ENCODE results near the gene PLEKHN1. TPM values are rescaled to one million over a fixed set of nuclear protein-coding genes. Genes with fewer than 3 reads are reported as not detected.

Gene PLEKHN1
- polyA plus RNA-seq, 3 donors from 2014 or later: 0.14 to 2.2 (median 0.68) TPM

DNA sequence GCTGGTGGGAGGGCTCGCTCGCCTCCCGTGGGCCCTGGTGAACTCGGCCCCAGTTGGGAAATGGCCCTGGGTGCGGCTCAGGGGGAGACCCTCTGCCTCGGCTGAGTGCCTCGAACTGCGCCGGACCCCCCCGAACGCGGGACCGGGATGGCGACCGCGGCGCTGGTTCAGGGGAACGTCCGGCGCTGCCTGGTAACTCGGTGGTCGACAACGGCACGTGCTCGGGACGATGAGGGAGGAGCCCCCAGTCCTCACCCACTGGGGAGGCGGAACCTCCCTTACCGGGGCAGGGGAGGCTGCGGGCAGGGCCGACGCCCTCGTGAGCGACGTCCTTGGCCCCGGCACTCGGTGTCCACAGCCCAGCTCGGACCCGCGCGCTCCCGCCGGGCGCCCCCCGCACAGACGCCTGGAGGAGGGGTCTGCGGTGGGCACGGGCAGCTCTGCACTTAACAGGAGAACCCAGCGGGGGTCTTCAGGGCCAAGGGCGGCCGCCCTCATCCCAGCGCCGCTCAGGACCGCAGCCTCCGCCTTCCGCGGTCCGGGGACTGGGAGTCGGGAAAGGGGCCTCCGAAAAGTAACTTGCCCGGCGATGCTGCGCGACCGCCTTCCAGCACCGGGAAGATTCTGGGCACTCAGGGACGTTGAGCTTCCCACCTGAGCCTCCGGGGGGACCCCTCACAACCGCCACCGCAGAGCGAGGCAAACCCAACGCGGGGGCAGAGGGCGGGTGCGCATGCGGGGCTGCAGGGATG lies 31.9 kb downstream of the PLEKHN1 start:
- no peak for DNase-seq
- H3K27me3 Mint-ChIP-seq (ENCODE audit: low read depth in 3 of 3): peaks cover 14 to 27% (median 19%) of the 10 kb centered on the region in 3 donors
- peaks cover 0 to 2% (median 0%) of the 10 kb centered on the region in 6 donors for H3K9me3 Mint-ChIP-seq
- H3K27ac Mint-ChIP-seq: no peak overlapping the region
- H3K4me1 Mint-ChIP-seq: peaks cover 6 to 8% of the 10 kb centered on the region in 2 donors
- H3K4me3 Mint-ChIP-seq: peak overlapping the region in 1 of 5 donors; percentile 17
- no peaks in the 10 kb centered on the region for H3K36me3 Mint-ChIP-seq

GRCh38 chr1:998745-998994 lies 32.4 kb downstream of the PLEKHN1 start:
- Mint-ChIP-seq H3K27me3 (ENCODE audit: low read depth in 3 of 3) (peaks cover 14 to 30% (median 18%) of the 10 kb centered on the region in 3 donors), H3K27ac (no peak overlapping the region), H3K9me3 (peaks cover 0 to 2% (median 0%) of the 10 kb centered on the region in 6 donors), H3K36me3 (no peaks in the 10 kb centered on the region), H3K4me3 (peak overlapping the region in 2 of 5 donors; percentile 17 to 25), H3K4me1 (peaks cover 6 to 8% of the 10 kb centered on the region in 2 donors)
- DNase-seq: no peak

DNA sequence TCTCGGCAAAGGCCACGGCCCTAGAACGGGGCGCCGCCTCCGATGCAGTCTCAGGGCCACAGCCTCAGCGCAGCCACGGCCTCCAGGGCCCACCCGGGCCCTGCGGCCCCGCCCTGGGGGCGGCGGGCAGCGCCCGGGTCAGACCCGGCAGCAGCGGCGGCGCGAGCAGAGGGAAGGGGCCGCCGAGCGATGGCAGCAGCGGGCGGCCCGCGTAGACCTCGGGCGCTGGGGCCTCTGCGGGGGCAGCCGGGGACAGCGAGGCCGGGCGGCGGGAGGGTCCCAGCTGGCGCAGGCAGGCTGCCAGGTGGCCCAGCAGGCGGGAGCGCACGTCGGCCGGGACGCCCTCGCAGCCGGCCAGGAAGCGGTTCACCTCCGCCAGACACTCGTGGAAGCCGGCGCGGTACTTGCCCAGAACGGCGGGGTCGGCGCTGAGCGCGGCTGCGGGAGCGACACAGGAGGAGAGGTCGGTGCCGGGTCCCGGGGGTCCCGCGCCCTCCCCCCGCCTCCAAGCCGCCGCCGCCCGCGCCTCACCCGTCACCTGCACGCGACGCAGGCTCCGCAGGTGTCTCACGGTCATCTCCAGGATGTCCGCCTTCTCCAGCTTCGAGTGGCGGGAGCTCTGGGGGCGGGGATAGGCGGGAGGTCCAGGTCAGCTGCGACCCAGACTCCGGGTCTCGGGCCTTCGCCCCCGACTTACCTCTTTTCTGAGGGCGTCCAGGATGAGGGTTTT lies 32.9 kb downstream of the PLEKHN1 start:
- Mint-ChIP-seq H3K4me1 (peaks cover 6 to 8% of the 10 kb centered on the region in 2 donors), H3K27me3 (ENCODE audit: low read depth in 3 of 3) (peaks cover 14 to 30% (median 18%) of the 10 kb centered on the region in 3 donors), H3K9me3 (peaks cover 0 to 2% (median 0%) of the 10 kb centered on the region in 6 donors), H3K4me3 (peak overlapping the region in 4 of 5 donors; percentile 42 to 61 (median 45)), H3K36me3 (no peaks in the 10 kb centered on the region), H3K27ac (peak overlapping the region in 2 of 6 donors; percentile 32 to 36)
- peak; percentile 37 to 54 (median 52) for DNase-seq

DNA sequence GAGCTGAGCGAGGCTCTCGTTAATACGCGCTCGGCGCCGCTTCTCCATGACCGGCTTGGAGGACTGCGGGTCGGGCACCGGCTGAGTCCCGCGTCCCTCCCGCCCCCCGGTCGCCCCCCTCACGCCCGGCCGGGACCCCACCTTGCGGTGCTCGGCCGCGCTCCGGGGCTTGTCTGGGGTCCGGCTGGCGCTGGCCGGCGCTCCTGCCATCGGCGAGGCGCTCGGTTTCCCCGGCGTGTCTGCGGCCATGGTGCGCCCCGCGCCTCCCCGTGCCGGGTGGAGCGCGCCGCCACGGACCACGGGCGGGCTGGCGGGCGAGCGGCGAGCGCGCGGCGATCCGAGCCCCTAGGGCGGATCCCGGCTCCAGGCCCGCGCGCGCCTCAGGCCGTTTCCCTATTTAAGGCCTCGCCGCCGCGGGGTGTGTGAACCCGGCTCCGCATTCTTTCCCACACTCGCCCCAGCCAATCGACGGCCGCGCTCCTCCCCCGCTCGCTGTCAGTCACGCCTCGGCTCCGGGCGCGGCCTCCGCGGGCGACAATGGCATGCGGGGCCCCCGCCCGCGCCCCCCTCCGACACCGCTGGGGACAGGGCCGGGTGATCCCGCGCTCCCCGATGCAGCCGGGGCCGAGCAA lies 33.6 kb downstream of the PLEKHN1 start, which contains the start of gene HES4:
HES4 (minus strand) TSS at position 373 of the 632 bp plus-strand sequence; CDS start at position 249, 124 bp downstream.
- Mint-ChIP-seq H3K9me3 (peaks cover 0 to 2% (median 0%) of the 10 kb centered on the region in 6 donors), H3K27me3 (ENCODE audit: low read depth in 3 of 3) (peaks cover 15 to 28% (median 20%) of the 10 kb centered on the region in 3 donors), H3K27ac (peak within 1 kb of the TSS in 5 of 6 donors; percentile 89 to 94 (median 92))

GRCh38 chr1:1000357-1001056 lies 34.2 kb downstream of the PLEKHN1 start:
- H3K9me3 Mint-ChIP-seq: peaks cover 0 to 2% (median 0%) of the 10 kb centered on the region in 6 donors
- peaks cover 13 to 26% (median 20%) of the 10 kb centered on the region in 3 donors for H3K27me3 Mint-ChIP-seq (ENCODE audit: low read depth in 3 of 3)
- H3K4me3 Mint-ChIP-seq: peak overlapping the region; percentile 66 to 85 (median 77)
- peaks cover 0 to 4% (median 0%) of the 10 kb centered on the region in 3 donors for H3K36me3 Mint-ChIP-seq
- H3K27ac Mint-ChIP-seq: peak overlapping the region in 5 of 6 donors; percentile 89 to 94 (median 92)
- peaks cover 17 to 18% of the 10 kb centered on the region in 2 donors for H3K4me1 Mint-ChIP-seq
- DNase-seq: peak; percentile 75 to 77 (median 76)

More for the DNA sequence above, 33.6 kb downstream of the PLEKHN1 start, which contains the start of gene HES4:
- H3K4me3 Mint-ChIP-seq: peak within 1 kb of the TSS; percentile 66 to 85 (median 77)
- peak; percentile 52 to 71 (median 57) for DNase-seq
- peaks cover 11 to 13% of the 10 kb centered on the region in 2 donors for H3K4me1 Mint-ChIP-seq
- peaks cover 0 to 4% (median 0%) of the 10 kb centered on the region in 3 donors for H3K36me3 Mint-ChIP-seq

DNA sequence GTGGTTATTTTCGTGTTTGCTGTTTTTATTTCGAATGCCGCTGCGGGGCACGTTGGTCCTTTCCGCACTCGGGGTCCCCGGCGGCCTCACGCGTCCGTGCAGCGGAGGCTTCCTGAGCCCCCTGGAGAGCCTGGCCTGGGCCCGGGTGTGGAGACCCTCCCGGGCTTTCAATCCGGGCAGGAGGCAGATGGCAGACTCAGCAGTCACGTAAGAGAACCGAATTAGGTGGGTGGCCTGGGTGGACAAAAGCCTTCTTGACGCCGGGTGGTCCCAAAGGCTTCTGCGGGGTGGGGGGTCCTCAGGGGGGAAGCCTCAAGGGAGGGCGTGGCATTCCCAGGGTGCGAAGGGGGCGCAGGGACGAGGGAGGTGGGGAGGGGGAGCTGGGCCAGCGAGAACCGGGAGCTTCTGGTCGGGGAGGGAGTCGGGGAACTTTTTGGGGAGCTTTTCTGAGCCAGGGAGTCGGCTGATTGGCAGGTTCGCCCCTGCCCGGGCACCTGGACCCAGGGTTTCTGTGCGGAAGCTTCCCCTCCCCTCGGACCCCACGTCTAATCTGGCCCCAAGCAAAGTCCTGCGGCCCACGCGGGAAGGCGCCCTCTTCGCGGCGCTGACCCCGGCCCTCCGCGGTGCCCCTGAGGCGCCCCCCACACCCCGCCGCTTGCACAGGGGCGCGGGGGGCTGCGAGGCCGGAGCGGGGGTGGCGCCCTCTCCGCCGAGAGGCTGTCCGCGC lies 34.9 kb downstream of the PLEKHN1 start:
- peaks cover 0 to 4% (median 0%) of the 10 kb centered on the region in 3 donors for H3K36me3 Mint-ChIP-seq
- no peak for DNase-seq
- peaks cover 9 to 24% (median 20%) of the 10 kb centered on the region in 3 donors for H3K27me3 Mint-ChIP-seq (ENCODE audit: low read depth in 3 of 3)

GRCh38 chr1:1003618-1004419 lies 37.5 kb downstream of the PLEKHN1 start:
- Mint-ChIP-seq H3K27ac (no peak overlapping the region), H3K4me3 (no peak overlapping the region), H3K4me1 (peaks cover 19 to 21% of the 10 kb centered on the region in 2 donors), H3K27me3 (ENCODE audit: low read depth in 3 of 3) (peaks cover 8 to 22% (median 17%) of the 10 kb centered on the region in 3 donors), H3K36me3 (peaks cover 0 to 4% (median 0%) of the 10 kb centered on the region in 3 donors), H3K9me3 (peaks cover 0 to 2% (median 0%) of the 10 kb centered on the region in 6 donors)
- DNase-seq: no peak

More for the DNA sequence above, 34.9 kb downstream of the PLEKHN1 start:
- Mint-ChIP-seq H3K9me3 (peaks cover 0 to 2% (median 0%) of the 10 kb centered on the region in 6 donors), H3K4me3 (peak overlapping the region; percentile 66 to 85 (median 77)), H3K27ac (peak overlapping the region in 5 of 6 donors; percentile 89 to 94 (median 92)), H3K4me1 (peaks cover 16 to 17% of the 10 kb centered on the region in 2 donors)

GRCh38 chr1:1004420-1004779 lies 38.1 kb downstream of the PLEKHN1 start:
- peak overlapping the region in 2 of 6 donors; percentile 59 to 67 for H3K27ac Mint-ChIP-seq
- H3K4me1 Mint-ChIP-seq: peaks cover 24 to 27% of the 10 kb centered on the region in 2 donors
- H3K36me3 Mint-ChIP-seq: peaks cover 0 to 4% (median 0%) of the 10 kb centered on the region in 3 donors
- peak overlapping the region in 4 of 5 donors; percentile 27 to 75 (median 50) for H3K4me3 Mint-ChIP-seq
- H3K27me3 Mint-ChIP-seq (ENCODE audit: low read depth in 3 of 3): peaks cover 8 to 23% (median 17%) of the 10 kb centered on the region in 3 donors
- H3K9me3 Mint-ChIP-seq: peaks cover 0 to 2% (median 0%) of the 10 kb centered on the region in 6 donors
- DNase-seq: no peak

DNA sequence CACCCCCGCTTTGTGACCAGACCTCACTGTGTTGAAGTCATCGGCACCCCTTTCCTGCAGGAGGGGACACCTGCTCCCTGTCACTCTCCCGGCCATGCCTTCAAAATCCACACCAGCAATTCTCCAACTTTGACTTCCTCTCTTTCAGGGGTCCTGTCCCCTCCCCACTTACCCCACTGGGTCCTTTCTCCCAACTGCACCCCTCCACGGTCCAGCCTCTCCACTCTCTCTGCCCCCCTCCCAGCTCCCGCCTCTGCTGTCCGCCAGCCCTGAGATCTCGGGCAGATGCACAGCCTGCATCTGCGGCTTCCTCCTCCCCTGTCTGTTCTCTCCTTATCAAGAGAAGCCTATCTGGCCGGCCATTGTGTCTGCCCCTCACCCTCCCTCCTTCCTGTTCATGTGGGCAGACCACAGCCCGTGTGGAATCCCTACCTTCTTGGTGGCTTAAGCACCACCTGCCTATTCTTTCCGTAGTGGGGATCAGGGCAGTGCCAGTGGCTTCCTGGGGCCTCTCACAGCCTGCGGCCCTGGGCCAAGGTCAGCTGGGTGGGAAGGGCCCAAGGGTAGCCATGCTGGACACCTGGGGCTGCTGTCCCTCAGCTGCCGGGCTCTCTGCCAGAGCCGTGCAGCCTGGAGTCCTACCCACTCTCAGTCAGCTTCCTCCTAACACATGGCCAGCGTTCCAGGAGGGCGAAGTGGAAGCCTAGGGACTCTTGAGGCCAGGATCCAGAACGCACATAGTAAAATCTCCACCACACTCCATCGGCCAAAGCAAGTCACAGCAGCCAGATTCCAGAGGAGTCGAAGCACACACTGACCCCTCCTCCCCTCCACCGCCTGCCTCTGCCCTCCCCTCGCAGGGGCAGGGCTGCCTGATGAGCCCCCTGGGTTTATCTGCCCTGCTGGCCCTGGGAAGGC lies 38.8 kb downstream of the PLEKHN1 start:
- H3K9me3 Mint-ChIP-seq: peaks cover 0 to 2% (median 0%) of the 10 kb centered on the region in 6 donors
- peaks cover 25% of the 10 kb centered on the region in 2 donors for H3K4me1 Mint-ChIP-seq
- H3K36me3 Mint-ChIP-seq: peaks cover 0 to 4% (median 0%) of the 10 kb centered on the region in 3 donors
- DNase-seq: peak; percentile 35 to 41 (median 38)
- peak overlapping the region; percentile 27 to 75 (median 50) for H3K4me3 Mint-ChIP-seq
- peak overlapping the region; percentile 6 to 67 (median 52) for H3K27ac Mint-ChIP-seq
- H3K27me3 Mint-ChIP-seq (ENCODE audit: low read depth in 3 of 3): peaks cover 8 to 19% (median 17%) of the 10 kb centered on the region in 3 donors

DNA sequence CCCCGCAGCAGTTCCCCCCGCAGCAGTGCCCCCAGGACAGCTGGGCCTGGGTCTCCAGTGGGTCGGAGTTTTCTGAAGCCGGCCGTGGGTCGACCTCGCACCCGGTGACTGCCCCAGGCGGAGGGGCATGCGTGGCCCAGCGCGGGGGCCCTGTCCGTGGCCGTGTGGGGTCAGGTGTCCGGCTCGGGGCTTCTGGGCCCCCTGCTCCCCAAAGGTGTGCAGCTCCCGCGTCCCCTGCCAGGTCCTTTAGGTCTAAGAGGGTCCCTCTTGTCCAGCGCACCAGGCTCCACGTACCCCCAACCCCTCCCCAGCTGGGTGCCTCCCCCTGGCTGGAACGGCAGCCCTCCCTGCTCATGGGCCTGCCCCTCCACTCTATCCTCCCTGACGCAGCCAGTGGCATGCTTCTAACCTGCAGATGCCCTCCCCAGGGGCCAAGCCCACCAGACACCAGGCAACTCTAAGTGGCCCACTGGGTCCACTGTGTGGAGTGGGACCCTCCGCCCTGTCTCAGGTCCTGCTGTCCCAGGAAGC lies 39.6 kb downstream of the PLEKHN1 start:
- peaks cover 0 to 4% (median 0%) of the 10 kb centered on the region in 3 donors for H3K36me3 Mint-ChIP-seq
- peaks cover 4 to 15% (median 13%) of the 10 kb centered on the region in 3 donors for H3K27me3 Mint-ChIP-seq (ENCODE audit: low read depth in 3 of 3)
- no peak overlapping the region for H3K27ac Mint-ChIP-seq
- no peak for DNase-seq
- peak overlapping the region in 1 of 5 donors; percentile 18 for H3K4me3 Mint-ChIP-seq
- no peaks in the 10 kb centered on the region for H3K9me3 Mint-ChIP-seq
- H3K4me1 Mint-ChIP-seq: peaks cover 21 to 23% of the 10 kb centered on the region in 2 donors

Data from immature natural killer cell (primary cell).